Endodermal cell (in vitro differentiated cells): ENCODE measurements around the gene SLC16A1. TPM values are rescaled to one million over a fixed set of nuclear protein-coding genes. Genes with fewer than 3 reads are reported as not detected.
"Not testable (repeated sequence)": the region's sequence is repeated elsewhere in the genome, so short reads cannot be mapped to it uniquely, and the experiment has no call there.

Experiments
- DNase-seq: peaks from one replicate; pipeline ENCODE4 v3.0.0-alpha.2; 2017
- H3K27ac ChIP-seq: 2 replicates; pipeline ENCODE4 v1.5.1; 2013; ENCODE audit warnings: mild to moderate bottlenecking, low read depth, low read length, moderate library complexity
- H3K27me3 ChIP-seq: 2 replicates; pipeline ENCODE4 v1.6.1; 2013; ENCODE audit warnings: mild to moderate bottlenecking, low read length, moderate library complexity; ENCODE audit not compliant: insufficient read depth, control insufficient read depth, poor library complexity, severe bottlenecking
- H3K36me3 ChIP-seq: 2 replicates; pipeline ENCODE4 v1.7.0; 2013; ENCODE audit warnings: mild to moderate bottlenecking, low read length, moderate library complexity; ENCODE audit not compliant: control insufficient read depth, insufficient read depth
- H3K4me1 ChIP-seq: one replicate; pipeline ENCODE4 v1.7.0; 2013; ENCODE audit warnings: low read length; ENCODE audit not compliant: control insufficient read depth, insufficient read depth
- H3K4me3 ChIP-seq: 2 replicates; pipeline ENCODE4 v1.5.1; 2013; ENCODE audit warnings: mild to moderate bottlenecking, low read length, moderate library complexity
- H3K9ac ChIP-seq: 2 replicates; pipeline ENCODE4 v1.6.1; 2013; ENCODE audit warnings: mild to moderate bottlenecking, low read length, moderate library complexity; ENCODE audit not compliant: poor library complexity, severe bottlenecking; ENCODE audit errors: extremely low read depth
- H3K9me3 ChIP-seq: 2 replicates; pipeline ENCODE4 v1.6.1; 2013; ENCODE audit warnings: mild to moderate bottlenecking, low read length, moderate library complexity; ENCODE audit not compliant: control insufficient read depth
- H3K27ac Mint-ChIP-seq: 2 replicates; pipeline ENCODE4 v1.8.0; 2020; ENCODE audit warnings: mixed read lengths
- H3K27me3 Mint-ChIP-seq: 2 replicates; pipeline ENCODE4 v1.8.0; 2021; ENCODE audit warnings: mild to moderate bottlenecking, mixed read lengths; ENCODE audit not compliant: insufficient read depth
- H3K36me3 Mint-ChIP-seq: 2 replicates; pipeline ENCODE4 v1.8.0; 2020; ENCODE audit warnings: low read depth, mixed read lengths
- H3K4me1 Mint-ChIP-seq: 2 replicates; pipeline ENCODE4 v1.8.0; 2020; ENCODE audit warnings: mixed read lengths
- H3K4me3 Mint-ChIP-seq: 2 replicates; pipeline ENCODE4 v1.8.0; 2020; ENCODE audit warnings: mild to moderate bottlenecking, moderate library complexity, mixed read lengths
- H3K9me3 Mint-ChIP-seq: 2 replicates; pipeline ENCODE4 v1.8.0; 2020; ENCODE audit warnings: mild to moderate bottlenecking, mixed read lengths
- CTCF ChIP-seq: fragments of 200-600 bp; sonication (generic); conservative IDR thresholded peaks from 2 replicates; pipeline ENCODE4 v1.5.0; 2021; ENCODE audit warnings: antibody characterized with exemption, mild to moderate bottlenecking
- WGBS, 2 experiments: methylation state at CpG; one replicate each; pipeline versions ENCODE4 v1.1.5 to v1.1.7; 2013; ENCODE audit warnings: missing lambda C conversion rate in 2 of 2, mixed read lengths in 1 of 2; ENCODE audit not compliant: insufficient coverage in 1 of 2, insufficient read length in 1 of 2; 5-methylcytosine and 5-hydroxymethylcytosine counted together
- total RNA-seq, 2 donors: library from RNA; stranded (reverse); fragmentation: NEBNext Ultra II Directional in 1 of 2; extraction: Animal tissue kit (Norgen Biotek cat#: 25700) in 1 of 2; gene quantifications; 2 replicates in 1 of 2; 3 replicates in 1 of 2; pipeline ENCODE4 v1.2.1, GENCODE V29; 2021

The SLC16A1 gene
- total RNA-seq, 2 donors from 2014 or later = 229 to 248 TPM

DNA sequence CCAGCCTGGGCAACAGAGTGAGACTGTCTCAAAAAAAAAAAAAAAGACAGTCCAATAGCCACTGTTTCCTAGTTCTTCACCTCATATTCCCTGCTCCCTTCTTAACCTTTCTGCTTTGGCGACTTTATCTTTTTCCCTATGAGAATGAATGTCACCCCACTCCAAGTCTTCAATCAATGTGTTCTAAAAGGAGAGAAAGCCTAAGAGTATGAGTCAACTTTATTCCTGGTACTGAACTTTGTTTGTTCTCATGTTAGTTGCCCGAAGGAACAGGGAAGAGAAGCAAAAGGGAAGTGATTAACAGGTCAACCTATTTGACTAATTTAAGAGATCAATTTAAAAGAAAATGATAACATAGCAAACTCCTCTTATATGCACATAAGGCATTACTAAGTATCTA lies 39.9 kb upstream of the SLC16A1 start:
- Histone ChIP-seq H3K9ac (no peak overlapping the region), H3K27me3 (no peaks in the 10 kb centered on the region), H3K27ac (no peak overlapping the region), H3K4me3 (no peak overlapping the region), H3K4me1 (peaks cover 5% of the 10 kb centered on the region), H3K36me3 (no peaks in the 10 kb centered on the region), H3K9me3 (no peaks in the 10 kb centered on the region)
- Mint-ChIP-seq H3K27me3 (no peaks in the 10 kb centered on the region), H3K9me3 (no peaks in the 10 kb centered on the region), H3K4me3 (no peak overlapping the region), H3K36me3 (peaks cover 3% of the 10 kb centered on the region), H3K27ac (no peak overlapping the region), H3K4me1 (peaks cover 23% of the 10 kb centered on the region)
- WGBS, 2 experiments = 83 to 91% methylated on average over 1 to 2 of the region's 2 CpGs
- TF ChIP-seq CTCF = no peak
- no peak for DNase-seq

GRCh38 chr1:112995021-112995420 lies 39.0 kb upstream of the SLC16A1 start:
- 95% methylated on average over 4 to 9 of the region's 9 CpGs for WGBS, 2 experiments

GRCh38 chr1:112992780-112993179 lies 36.8 kb upstream of the SLC16A1 start:
- Mint-ChIP-seq H3K27me3 (no peaks in the 10 kb centered on the region), H3K27ac (no peak overlapping the region), H3K4me1 (peaks cover 7% of the 10 kb centered on the region), H3K4me3 (no peak overlapping the region), H3K9me3 (no peaks in the 10 kb centered on the region), H3K36me3 (no peaks in the 10 kb centered on the region)
- no peak overlapping the region for H3K4me3 ChIP-seq
- no peak for TF ChIP-seq CTCF
- no peak overlapping the region for H3K9ac ChIP-seq
- no peak overlapping the region for H3K27ac ChIP-seq
- WGBS, 2 experiments = 90 to 96% methylated on average over 1 of the region's 1 CpG
- H3K36me3 ChIP-seq = no peaks in the 10 kb centered on the region
- no peaks in the 10 kb centered on the region for H3K9me3 ChIP-seq
- no peaks in the 10 kb centered on the region for H3K27me3 ChIP-seq
- H3K4me1 ChIP-seq = no peaks in the 10 kb centered on the region
- DNase-seq = no peak

More at GRCh38 chr1:112995021-112995420, 39.0 kb upstream of the SLC16A1 start:
- not testable (repeated sequence) for H3K9me3 Mint-ChIP-seq, H3K27me3 Mint-ChIP-seq, H3K4me3 Mint-ChIP-seq, H3K4me3 ChIP-seq, H3K4me1 ChIP-seq, H3K9me3 ChIP-seq, H3K36me3 ChIP-seq, DNase-seq, H3K9ac ChIP-seq, H3K36me3 Mint-ChIP-seq, H3K27me3 ChIP-seq, H3K27ac ChIP-seq, H3K27ac Mint-ChIP-seq
- peaks cover 23% of the 10 kb centered on the region for H3K4me1 Mint-ChIP-seq
